H9 (cell line): ENCODE data around the gene CFAP157. TPM values are rescaled to one million over a fixed set of nuclear protein-coding genes. Genes with fewer than 3 reads are reported as not detected.

Experiments
- DNase-seq: peaks from one replicate; pipeline ENCODE4 v3.0.0-alpha.2; 2017
- H2AFZ ChIP-seq: one replicate; pipeline ENCODE4 v1.6.1; 2013; ENCODE audit warnings: mild to moderate bottlenecking, low read length, control low read depth, moderate library complexity
- H2AK5ac ChIP-seq: 2 replicates; pipeline ENCODE4 v1.6.1; 2013; ENCODE audit warnings: low read length, control low read depth, mixed read lengths; ENCODE audit not compliant: insufficient read length
- H2BK120ac ChIP-seq: one replicate; pipeline ENCODE4 v1.6.1; 2013; ENCODE audit warnings: low read depth, mild to moderate bottlenecking, low read length, control low read depth, inconsistent platforms; ENCODE audit not compliant: poor library complexity, severe bottlenecking
- H2BK12ac ChIP-seq: 2 replicates; pipeline ENCODE4 v1.6.1; 2013; ENCODE audit warnings: low read length, control low read depth, mixed read lengths, low read depth; ENCODE audit not compliant: insufficient read length
- H2BK15ac ChIP-seq: 2 replicates; pipeline ENCODE4 v1.6.1; 2013; ENCODE audit warnings: low read depth, low read length, control low read depth
- H2BK20ac ChIP-seq: one replicate; pipeline ENCODE4 v1.6.1; 2013; ENCODE audit warnings: low read depth, mild to moderate bottlenecking, low read length, control low read depth, inconsistent platforms; ENCODE audit not compliant: poor library complexity, severe bottlenecking
- H2BK5ac ChIP-seq: 2 replicates; pipeline ENCODE4 v1.6.1; 2013; ENCODE audit warnings: low read length, control low read depth, mixed read lengths; ENCODE audit not compliant: insufficient read length
- H3K14ac ChIP-seq: 2 replicates; pipeline ENCODE4 v1.6.1; 2013; ENCODE audit warnings: low read length, control low read depth; ENCODE audit not compliant: insufficient read depth
- H3K18ac ChIP-seq: 2 replicates; pipeline ENCODE4 v1.6.1; 2013; ENCODE audit warnings: low read depth, mild to moderate bottlenecking, mixed read lengths, low read length, control low read depth; ENCODE audit not compliant: insufficient read length
- H3K23ac ChIP-seq: 2 replicates; pipeline ENCODE4 v1.6.1; 2013; ENCODE audit warnings: low read length, control low read depth, mixed read lengths, low read depth; ENCODE audit not compliant: insufficient read length
- H3K23me2 ChIP-seq: 2 replicates; pipeline ENCODE4 v1.6.1; 2013; ENCODE audit warnings: low read depth, mild to moderate bottlenecking, mixed read lengths, low read length, control low read depth; ENCODE audit not compliant: insufficient read length, poor library complexity, severe bottlenecking
- H3K27ac ChIP-seq: 2 replicates; pipeline ENCODE4 v1.5.1; 2013; ENCODE audit warnings: low read length, control low read depth, mixed read lengths, low read depth; ENCODE audit not compliant: insufficient read length
- H3K27me3 ChIP-seq: 2 replicates; pipeline ENCODE4 v1.6.1; 2013; ENCODE audit warnings: low read length, control low read depth, inconsistent platforms; ENCODE audit not compliant: insufficient read depth
- H3K4ac ChIP-seq: 2 replicates; pipeline ENCODE4 v1.6.1; 2013; ENCODE audit warnings: low read depth, mild to moderate bottlenecking, control low read depth, inconsistent platforms, low read length, moderate library complexity
- H3K4me1 ChIP-seq: 2 replicates; pipeline ENCODE4 v1.6.1; 2013; ENCODE audit warnings: low read length, control low read depth, inconsistent platforms; ENCODE audit not compliant: insufficient read depth
- H3K4me2 ChIP-seq: 2 replicates; pipeline ENCODE4 v1.6.1; 2013; ENCODE audit warnings: low read length, control low read depth, mixed read lengths; ENCODE audit not compliant: insufficient read length, insufficient read depth
- H3K56ac ChIP-seq: 2 replicates; pipeline ENCODE4 v1.6.1; 2013; ENCODE audit warnings: low read depth, mild to moderate bottlenecking, mixed read lengths, low read length, control low read depth; ENCODE audit not compliant: insufficient read length
- H3K79me1 ChIP-seq: 2 replicates; pipeline ENCODE4 v1.6.1; 2013; ENCODE audit warnings: low read depth, mild to moderate bottlenecking, moderate library complexity, low read length, control low read depth, inconsistent platforms; ENCODE audit not compliant: insufficient read depth, poor library complexity, severe bottlenecking
- H3K79me2 ChIP-seq: 2 replicates; pipeline ENCODE4 v1.6.1; 2013; ENCODE audit warnings: low read length, control low read depth, inconsistent platforms; ENCODE audit not compliant: insufficient read depth
- H3K9ac ChIP-seq: 2 replicates; pipeline ENCODE4 v1.6.1; 2013; ENCODE audit warnings: low read length, control low read depth, mixed read lengths; ENCODE audit not compliant: insufficient read length; ENCODE audit errors: extremely low read depth
- H3K9me3 ChIP-seq: one replicate; pipeline ENCODE4 v1.6.1; 2013; ENCODE audit warnings: low read depth, low read length, inconsistent platforms; ENCODE audit not compliant: control insufficient read depth
- H3T11ph ChIP-seq: one replicate; pipeline ENCODE4 v1.6.1; 2013; ENCODE audit warnings: mild to moderate bottlenecking, low read length, control low read depth, inconsistent platforms
- H4K20me1 ChIP-seq: one replicate; pipeline ENCODE4 v1.6.1; 2013; ENCODE audit not compliant: control insufficient read depth, insufficient read length, insufficient read depth
- H4K5ac ChIP-seq: 2 replicates; pipeline ENCODE4 v1.6.1; 2013; ENCODE audit warnings: low read depth, mild to moderate bottlenecking, mixed read lengths, low read length, control low read depth; ENCODE audit not compliant: insufficient read length
- H4K8ac ChIP-seq: replicated peaks from 2 replicates; pipeline ENCODE4 v1.6.1; 2013; ENCODE audit warnings: low read length, control low read depth, mixed read lengths, low read depth; ENCODE audit not compliant: insufficient read length
- H4K91ac ChIP-seq: 2 replicates; pipeline ENCODE4 v1.6.1; 2013; ENCODE audit warnings: low read depth, mild to moderate bottlenecking, moderate library complexity, mixed read lengths, low read length, control low read depth; ENCODE audit not compliant: insufficient read length
- H3K27ac Mint-ChIP-seq, 3 experiments: 2 replicates in 2 of 3; 3 replicates in 1 of 3; pipeline ENCODE4 v1.8.0; 2020 to 2021; ENCODE audit warnings: mixed read lengths in 3 of 3, mild to moderate bottlenecking in 1 of 3, moderate library complexity in 1 of 3
- H3K27me3 Mint-ChIP-seq: 2 replicates; pipeline ENCODE4 v1.8.0; 2021; ENCODE audit warnings: low read depth, mild to moderate bottlenecking, moderate library complexity, mixed read lengths
- H3K36me3 Mint-ChIP-seq, 3 experiments: 2 replicates in 2 of 3; 3 replicates in 1 of 3; pipeline ENCODE4 v1.8.0; 2020 to 2021; ENCODE audit warnings: low read depth in 3 of 3, mixed read lengths in 3 of 3; ENCODE audit not compliant: insufficient read depth in 1 of 3
- H3K4me1 Mint-ChIP-seq, 2 experiments: 2 replicates each; pipeline ENCODE4 v1.8.0; 2020; ENCODE audit warnings: mixed read lengths in 2 of 2
- H3K4me3 Mint-ChIP-seq, 2 experiments: 2 replicates in 1 of 2; 3 replicates in 1 of 2; pipeline ENCODE4 v1.8.0; 2020 to 2021; ENCODE audit warnings: mild to moderate bottlenecking in 2 of 2, mixed read lengths in 2 of 2, moderate library complexity in 1 of 2
- H3K9me3 Mint-ChIP-seq, 2 experiments: 2 replicates in 1 of 2; 3 replicates in 1 of 2; pipeline ENCODE4 v1.8.0; 2020; ENCODE audit warnings: mild to moderate bottlenecking in 2 of 2, mixed read lengths in 2 of 2, moderate library complexity in 1 of 2
- CTCF ChIP-seq: fragments of 200-600 bp; sonication (generic); conservative IDR thresholded peaks from 3 replicates; pipeline ENCODE4 v1.8.0; 2021; ENCODE audit warnings: antibody characterized with exemption, mild to moderate bottlenecking
- WGBS: extraction: QIAGEN DNeasy Blood & Tissue Kit; methylation state at CpG from one replicate; pipeline ENCODE4 v1.1.7; 2013; ENCODE audit warnings: missing lambda C conversion rate, low lambda C conversion rate, mixed read lengths; ENCODE audit not compliant: insufficient read length; ENCODE audit errors: extremely low coverage; 5-methylcytosine and 5-hydroxymethylcytosine counted together
- total RNA-seq: library from RNA; stranded (reverse); gene quantifications from 2 replicates; pipeline ENCODE4 v1.2.1, GENCODE V29; 2021

Gene CFAP157
- total RNA-seq, 1 experiment from 2014 or later: 0.22 TPM

GRCh38 chr9:127761061-127761460 lies 54.3 kb downstream of the CFAP157 start:
- Mint-ChIP-seq H3K4me3 (0 out of 5 replicates have a peak overlapping the region, but pooled peaks of 1 of the 2 experiments have one; percentile 11), H3K27ac (peak overlapping the region in 1 of 3 experiments; percentile 59; a peak in 1 of 7 replicates), H3K9me3 (no peaks in the 10 kb centered on the region; a peak in 1 of 5 replicates), H3K27me3 (peaks cover 24% of the 10 kb centered on the region), H3K4me1 (peaks cover 28 to 37% of the 10 kb centered on the region in 2 experiments), H3K36me3 (no peaks in the 10 kb centered on the region)
- no peak overlapping the region for H3K27ac ChIP-seq
- no peak overlapping the region for H2BK5ac ChIP-seq
- H3K9me3 ChIP-seq: no peaks in the 10 kb centered on the region
- H4K91ac ChIP-seq: no peak overlapping the region
- H3K4me2 ChIP-seq: no peak overlapping the region
- H3K4ac ChIP-seq: no peak overlapping the region
- no peaks in the 10 kb centered on the region for H3K79me1 ChIP-seq
- no peaks in the 10 kb centered on the region for H3K79me2 ChIP-seq
- no peaks in the 10 kb centered on the region; the same call in 1 of the 2 replicates for H3K27me3 ChIP-seq
- H2BK20ac ChIP-seq: no peak overlapping the region
- no peak overlapping the region for H3K14ac ChIP-seq
- H4K20me1 ChIP-seq: no peaks in the 10 kb centered on the region
- H3T11ph ChIP-seq: no peak overlapping the region
- no peak overlapping the region for H3K23ac ChIP-seq
- DNase-seq: no peak
- WGBS: no CpG with 5 or more reads among the region's 5 CpGs
- H3K9ac ChIP-seq: no peak overlapping the region
- TF ChIP-seq CTCF: no peak
- H4K8ac ChIP-seq: no peak overlapping the region
- no peak overlapping the region for H3K56ac ChIP-seq
- H3K4me1 ChIP-seq: peaks cover 7% of the 10 kb centered on the region; the same call in 1 of the 2 replicates
- no peak overlapping the region for H2BK120ac ChIP-seq
- no peak overlapping the region for H2AFZ ChIP-seq
- no peak overlapping the region for H2AK5ac ChIP-seq
- no peak overlapping the region for H3K18ac ChIP-seq
- H2BK15ac ChIP-seq: no peak overlapping the region
- H2BK12ac ChIP-seq: no peak overlapping the region
- no peaks in the 10 kb centered on the region for H3K23me2 ChIP-seq
- H4K5ac ChIP-seq: no peak overlapping the region
